H7 (cell line): Measurements from ENCODE around the gene UBE2E1. TPM values are rescaled to one million over a fixed set of nuclear protein-coding genes. Genes with fewer than 3 reads are reported as not detected.

ENCODE experiments used
- DNase-seq: peaks from one replicate; pipeline ENCODE4 v3.0.0; 2012
- H3K27me3 ChIP-seq: 2 replicates; pipeline ENCODE4 v1.6.0; 2011; ENCODE audit warnings: mild to moderate bottlenecking, low read length; ENCODE audit not compliant: control insufficient read depth, insufficient read depth
- H3K36me3 ChIP-seq: replicated peaks from 2 replicates; pipeline ENCODE4 v1.5.1; 2011; ENCODE audit warnings: low read length; ENCODE audit not compliant: control insufficient read depth, insufficient read depth
- H3K4me3 ChIP-seq: 2 replicates; pipeline ENCODE4 v1.5.1; 2011; ENCODE audit warnings: low read depth, mild to moderate bottlenecking, control low read depth, low read length, moderate library complexity; ENCODE audit not compliant: insufficient read depth
- total RNA-seq: library from RNA; depleted of rRNA; stranded (reverse); fragments of >200 nt; shearing (Covaris generic); gene quantifications from 2 replicates; pipeline ENCODE4 v1.2.3, GENCODE V29; 2014

UBE2E1 gene
- total RNA-seq, 1 experiment from 2014 or later, result 159 TPM

- no peak for DNase-seq
- no peak overlapping the region for H3K4me3 ChIP-seq
- no peaks in the 10 kb centered on the region for H3K27me3 ChIP-seq
- no peaks in the 10 kb centered on the region for H3K36me3 ChIP-seq
Measured at GRCh38 chr3:23779841-23780240, 25.9 kb upstream of the UBE2E1 start.

GRCh38 chr3:23781051-23781450, 24.7 kb upstream of the UBE2E1 start:
- Histone ChIP-seq H3K27me3 (no peaks in the 10 kb centered on the region), H3K4me3 (no peak overlapping the region), H3K36me3 (no peaks in the 10 kb centered on the region)
- no peak for DNase-seq

- Histone ChIP-seq H3K4me3 (no peak overlapping the region), H3K36me3 (no peaks in the 10 kb centered on the region), H3K27me3 (no peaks in the 10 kb centered on the region)
- no peak for DNase-seq
Measured at GRCh38 chr3:23781871-23782270, 23.9 kb upstream of the UBE2E1 start.

GRCh38 chr3:23785097-23785645, 20.6 kb upstream of the UBE2E1 start:
- no peak for DNase-seq
- no peaks in the 10 kb centered on the region for H3K36me3 ChIP-seq
- no peaks in the 10 kb centered on the region for H3K27me3 ChIP-seq
- no peak overlapping the region for H3K4me3 ChIP-seq

- Histone ChIP-seq H3K27me3 (no peaks in the 10 kb centered on the region), H3K4me3 (no peak overlapping the region), H3K36me3 (no peaks in the 10 kb centered on the region)
- no peak for DNase-seq
Measured at GRCh38 chr3:23785882-23786281, 19.9 kb upstream of the UBE2E1 start.

- Histone ChIP-seq H3K36me3 (no peaks in the 10 kb centered on the region), H3K4me3 (no peak overlapping the region), H3K27me3 (no peaks in the 10 kb centered on the region)
- no peak for DNase-seq
Measured at GRCh38 chr3:23791678-23792077, 14.1 kb upstream of the UBE2E1 start.

- no peak overlapping the region for H3K4me3 ChIP-seq
- no peaks in the 10 kb centered on the region for H3K27me3 ChIP-seq
- DNase-seq, result no peak
- H3K36me3 ChIP-seq, result no peaks in the 10 kb centered on the region
Measured at GRCh38 chr3:23793528-23794134, 12.1 kb upstream of the UBE2E1 start.

GRCh38 chr3:23795096-23795495, 10.7 kb upstream of the UBE2E1 start:
- no peak overlapping the region for H3K4me3 ChIP-seq
- no peak for DNase-seq
- H3K36me3 ChIP-seq, result no peaks in the 10 kb centered on the region
- no peaks in the 10 kb centered on the region for H3K27me3 ChIP-seq

- Histone ChIP-seq H3K4me3 (no peak overlapping the region), H3K27me3 (no peaks in the 10 kb centered on the region), H3K36me3 (no peaks in the 10 kb centered on the region)
- no peak for DNase-seq
Measured at GRCh38 chr3:23796518-23796917, 9.2 kb upstream of the UBE2E1 start.

- H3K36me3 ChIP-seq, result no peaks in the 10 kb centered on the region
- no peaks in the 10 kb centered on the region for H3K27me3 ChIP-seq
- no peak overlapping the region for H3K4me3 ChIP-seq
- no peak for DNase-seq
Measured at GRCh38 chr3:23797491-23797890, 8.3 kb upstream of the UBE2E1 start.

GRCh38 chr3:23798456-23798855, 7.3 kb upstream of the UBE2E1 start:
- DNase-seq, result no peak
- Histone ChIP-seq H3K36me3 (no peaks in the 10 kb centered on the region), H3K27me3 (no peaks in the 10 kb centered on the region), H3K4me3 (no peak overlapping the region)

GRCh38 chr3:23798876-23799275, 6.9 kb upstream of the UBE2E1 start:
- no peak overlapping the region for H3K4me3 ChIP-seq
- no peaks in the 10 kb centered on the region for H3K27me3 ChIP-seq
- no peaks in the 10 kb centered on the region for H3K36me3 ChIP-seq
- no peak for DNase-seq

GRCh38 chr3:23800731-23801130, 5.0 kb upstream of the UBE2E1 start:
- DNase-seq, result no peak
- no peaks in the 10 kb centered on the region; the same call in 1 of the 2 replicates for H3K27me3 ChIP-seq
- no peak overlapping the region for H3K4me3 ChIP-seq
- no peaks in the 10 kb centered on the region for H3K36me3 ChIP-seq

- no peaks in the 10 kb centered on the region; the same call in 1 of the 2 replicates for H3K27me3 ChIP-seq
- no peak for DNase-seq
- H3K36me3 ChIP-seq, result no peaks in the 10 kb centered on the region; the same call in none of the 2 replicates
- no peak overlapping the region for H3K4me3 ChIP-seq
Measured at GRCh38 chr3:23804441-23805209, 1.1 kb upstream of the UBE2E1 start.

- DNase-seq, result no peak
- Histone ChIP-seq H3K36me3 (no peaks in the 10 kb centered on the region; the same call in none of the 2 replicates), H3K27me3 (no peaks in the 10 kb centered on the region; the same call in 1 of the 2 replicates), H3K4me3 (peak overlapping the region; percentile 82)
Measured at GRCh38 chr3:23805210-23805632, 534 bp upstream of the UBE2E1 start.
